IPS-15b (cell line): Measurements from ENCODE around the gene DDX51.

Experiments used
- H3K27me3 ChIP-seq: one replicate; pipeline ENCODE4 v1.6.1; 2013; ENCODE audit warnings: low read length; ENCODE audit not compliant: control insufficient read depth, insufficient read depth
- H3K36me3 ChIP-seq: one replicate; pipeline ENCODE4 v1.6.1; 2013; ENCODE audit warnings: low read length; ENCODE audit not compliant: control insufficient read depth, insufficient read depth
- H3K4me1 ChIP-seq: one replicate; pipeline ENCODE4 v1.6.1; 2013; ENCODE audit warnings: mild to moderate bottlenecking, low read length; ENCODE audit not compliant: control insufficient read depth, insufficient read depth
- H3K4me3 ChIP-seq: one replicate; pipeline ENCODE4 v1.5.1; 2013; ENCODE audit warnings: low read depth, low read length
- H3K9ac ChIP-seq: one replicate; pipeline ENCODE4 v1.6.1; 2013; ENCODE audit warnings: low read depth, mild to moderate bottlenecking, low read length
- H3K9me3 ChIP-seq: one replicate; pipeline ENCODE4 v1.6.1; 2013; ENCODE audit warnings: mild to moderate bottlenecking, low read length; ENCODE audit not compliant: control insufficient read depth, insufficient read depth

Gene DDX51, protein sequence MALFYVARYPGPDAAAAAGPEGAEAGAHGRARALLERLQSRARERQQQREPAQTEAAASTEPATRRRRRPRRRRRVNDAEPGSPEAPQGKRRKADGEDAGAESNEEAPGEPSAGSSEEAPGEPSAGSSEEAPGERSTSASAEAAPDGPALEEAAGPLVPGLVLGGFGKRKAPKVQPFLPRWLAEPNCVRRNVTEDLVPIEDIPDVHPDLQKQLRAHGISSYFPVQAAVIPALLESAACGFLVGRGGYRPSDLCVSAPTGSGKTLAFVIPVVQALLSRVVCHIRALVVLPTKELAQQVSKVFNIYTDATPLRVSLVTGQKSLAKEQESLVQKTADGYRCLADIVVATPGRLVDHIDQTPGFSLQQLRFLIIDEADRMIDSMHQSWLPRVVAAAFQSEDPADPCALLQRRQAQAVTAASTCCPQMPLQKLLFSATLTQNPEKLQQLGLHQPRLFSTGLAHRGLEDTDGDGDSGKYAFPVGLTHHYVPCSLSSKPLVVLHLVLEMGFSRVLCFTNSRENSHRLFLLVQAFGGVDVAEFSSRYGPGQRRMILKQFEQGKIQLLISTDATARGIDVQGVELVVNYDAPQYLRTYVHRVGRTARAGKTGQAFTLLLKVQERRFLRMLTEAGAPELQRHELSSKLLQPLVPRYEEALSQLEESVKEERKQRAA

DNA sequence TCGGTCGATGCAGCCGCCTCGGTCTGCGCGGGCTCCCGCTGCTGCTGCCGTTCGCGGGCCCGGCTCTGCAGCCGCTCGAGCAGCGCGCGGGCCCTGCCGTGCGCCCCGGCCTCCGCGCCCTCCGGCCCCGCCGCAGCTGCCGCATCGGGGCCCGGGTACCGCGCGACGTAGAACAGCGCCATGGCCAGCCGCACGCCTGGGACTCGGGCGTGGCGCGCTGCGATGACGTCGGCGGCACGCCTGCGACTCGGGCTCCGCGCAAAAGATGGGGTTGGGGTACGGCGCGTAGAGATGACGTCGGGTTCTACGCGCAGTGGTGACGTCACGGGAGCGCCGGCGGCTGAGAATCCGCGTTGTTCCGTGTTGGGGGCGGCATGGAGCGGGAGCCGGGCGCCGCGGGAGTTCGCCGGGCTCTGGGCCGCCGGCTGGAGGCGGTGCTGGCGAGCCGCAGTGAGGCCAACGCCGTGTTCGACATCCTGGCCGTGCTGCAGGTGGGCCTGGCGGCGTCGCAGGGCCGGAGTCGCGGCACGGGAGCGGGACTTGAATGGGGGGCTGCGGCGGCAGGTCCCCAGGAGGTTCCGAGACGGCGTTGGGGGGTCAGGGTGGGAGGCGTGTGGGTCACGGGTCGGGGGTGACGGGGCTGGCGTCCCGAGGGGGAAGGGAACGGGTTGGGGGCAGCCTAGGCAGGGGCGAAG is at the start of gene DDX51, which contains the start of gene NOC4L:
TSS of gene DDX51 (minus strand) at position 205 of the 695 bp plus-strand sequence. CDS start at position 182, 23 bp downstream.
TSS of gene NOC4L (plus strand) at position 343 of the 695 bp plus-strand sequence. CDS start at position 375, 32 bp downstream.
- H3K4me1 ChIP-seq: no peaks in the 10 kb centered on the region
- peaks cover 36% of the 10 kb centered on the region for H3K36me3 ChIP-seq
- H3K4me3 ChIP-seq: peak within 1 kb of the TSS; percentile 71
- H3K27me3 ChIP-seq: no peaks in the 10 kb centered on the region
- H3K9ac ChIP-seq: peak within 1 kb of the TSS; percentile 70
- H3K9me3 ChIP-seq: no peaks in the 10 kb centered on the region

DNA sequence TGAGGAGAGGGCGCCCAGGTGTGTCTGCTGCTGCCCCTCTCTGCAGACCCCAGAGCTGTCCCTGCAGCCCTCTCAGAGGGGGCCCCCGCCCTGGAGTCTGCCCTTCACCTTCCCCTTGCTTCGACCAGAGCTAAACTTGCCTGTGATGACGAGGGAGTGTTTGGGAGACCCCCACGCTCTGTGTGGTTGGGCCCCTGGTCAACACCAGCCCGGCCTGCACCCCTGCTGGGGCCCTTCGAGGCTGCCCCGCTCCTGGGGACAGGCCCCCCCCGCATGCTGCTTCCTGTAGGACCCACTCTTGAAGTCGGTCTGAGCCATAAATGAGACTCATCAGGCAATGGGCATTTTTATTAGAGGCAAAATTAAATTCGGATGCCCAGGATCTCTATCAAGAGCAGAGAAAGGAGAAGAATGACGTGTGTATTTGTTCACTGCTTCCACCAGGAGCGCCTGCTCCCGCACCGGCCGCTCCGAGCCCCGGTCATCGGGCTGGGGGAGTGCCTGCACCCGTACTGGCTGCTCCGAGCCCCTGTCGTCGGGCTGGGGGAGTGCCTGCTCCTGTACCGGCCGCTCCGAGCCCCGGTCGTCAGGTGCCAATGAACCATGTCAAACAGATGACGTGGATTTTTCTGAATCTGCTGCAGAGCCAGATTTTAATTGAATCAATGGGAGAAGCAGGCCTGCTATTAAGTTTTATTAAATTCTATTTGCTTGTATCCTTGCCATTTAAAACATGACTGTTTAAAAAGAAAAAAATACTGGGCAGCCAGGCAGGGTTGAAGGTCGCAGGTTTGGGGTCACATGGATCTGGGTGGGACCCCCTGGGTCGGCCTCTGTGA is 47.8 kb upstream of the DDX51 start:
- Histone ChIP-seq H3K4me1 (no peaks in the 10 kb centered on the region), H3K9ac (no peak overlapping the region)

DNA sequence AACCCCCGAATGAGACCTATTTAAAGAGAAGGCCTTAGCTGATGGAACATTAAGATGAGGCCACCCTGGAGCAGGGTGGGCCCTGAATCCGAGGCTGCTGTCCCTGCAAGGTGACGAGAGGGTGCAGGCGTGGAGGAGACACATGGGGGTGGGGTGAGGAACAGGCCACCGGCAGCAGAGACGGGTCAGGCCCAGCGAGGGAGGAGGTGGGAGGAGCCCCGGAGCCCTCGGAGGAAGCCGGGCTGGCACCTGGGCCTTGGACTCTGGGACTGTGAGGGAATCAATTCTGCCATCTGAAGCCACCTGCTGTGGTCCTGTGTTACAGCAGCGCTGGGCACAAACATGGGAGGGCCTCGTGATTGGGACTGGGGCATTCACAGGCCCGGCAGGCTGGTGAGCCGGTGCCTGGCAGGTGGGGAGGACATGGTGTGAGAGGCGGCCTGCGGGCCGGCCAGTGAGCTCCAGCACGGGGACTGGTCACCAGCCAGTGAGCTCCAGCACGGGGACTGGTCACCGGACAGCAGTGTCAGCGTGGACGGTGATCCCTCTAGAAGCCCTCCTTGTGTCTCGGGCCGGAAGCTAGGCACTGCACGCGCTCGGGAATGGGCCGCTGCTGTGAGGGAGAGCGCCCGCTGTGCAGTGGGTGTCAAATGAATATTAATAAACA is 46.8 kb upstream of the DDX51 start:
- H3K36me3 ChIP-seq: no peaks in the 10 kb centered on the region
- H3K9ac ChIP-seq: no peak overlapping the region
- H3K4me3 ChIP-seq: no peak overlapping the region
- no peaks in the 10 kb centered on the region for H3K9me3 ChIP-seq
- H3K27me3 ChIP-seq: peaks cover 14% of the 10 kb centered on the region
- H3K4me1 ChIP-seq: no peaks in the 10 kb centered on the region

More for the DNA sequence above, 47.8 kb upstream of the DDX51 start:
- Histone ChIP-seq H3K9me3 (no peaks in the 10 kb centered on the region), H3K36me3 (no peaks in the 10 kb centered on the region), H3K27me3 (peaks cover 14% of the 10 kb centered on the region), H3K4me3 (no peak overlapping the region)

DNA sequence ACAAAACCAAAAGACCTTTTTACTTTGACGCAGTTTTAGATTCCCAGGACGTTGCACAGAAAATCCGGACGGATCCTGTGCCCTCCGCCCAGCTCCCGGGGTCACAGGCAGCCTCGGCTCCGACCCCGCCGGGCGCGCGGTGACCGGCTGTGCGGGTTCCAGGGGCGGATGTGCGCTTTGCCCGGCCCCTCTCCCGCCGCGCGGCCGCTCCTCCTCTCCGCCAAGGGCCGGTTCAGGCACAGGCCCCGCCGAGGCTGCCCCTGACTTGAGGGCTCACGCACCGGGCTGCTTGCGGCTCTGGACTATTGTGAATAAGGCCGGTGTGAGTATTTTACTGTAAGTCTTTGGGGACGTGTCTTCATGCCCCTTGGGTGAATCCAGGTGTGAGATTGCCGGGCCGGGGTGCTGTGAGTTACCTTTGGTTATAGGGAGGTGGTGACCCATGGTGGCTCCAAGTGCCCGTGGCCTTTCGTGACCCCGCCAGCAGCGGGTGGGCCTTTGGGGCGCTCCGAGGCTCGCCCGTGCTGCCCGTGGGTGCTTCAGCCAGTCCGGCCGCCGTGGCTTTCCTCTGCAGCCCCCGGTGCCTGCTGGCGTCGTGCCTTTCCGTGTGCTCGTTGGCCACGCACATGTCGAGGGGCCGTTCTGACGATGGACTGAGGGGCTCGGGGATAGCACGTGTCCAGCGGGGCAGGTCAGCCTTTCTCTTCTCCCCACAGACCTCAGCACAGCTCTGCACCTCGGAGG is 46.1 kb upstream of the DDX51 start:
- Histone ChIP-seq H3K36me3 (no peaks in the 10 kb centered on the region), H3K9ac (no peak overlapping the region), H3K9me3 (no peaks in the 10 kb centered on the region), H3K27me3 (peaks cover 18% of the 10 kb centered on the region), H3K4me1 (no peaks in the 10 kb centered on the region), H3K4me3 (peak overlapping the region; percentile 60)

DNA sequence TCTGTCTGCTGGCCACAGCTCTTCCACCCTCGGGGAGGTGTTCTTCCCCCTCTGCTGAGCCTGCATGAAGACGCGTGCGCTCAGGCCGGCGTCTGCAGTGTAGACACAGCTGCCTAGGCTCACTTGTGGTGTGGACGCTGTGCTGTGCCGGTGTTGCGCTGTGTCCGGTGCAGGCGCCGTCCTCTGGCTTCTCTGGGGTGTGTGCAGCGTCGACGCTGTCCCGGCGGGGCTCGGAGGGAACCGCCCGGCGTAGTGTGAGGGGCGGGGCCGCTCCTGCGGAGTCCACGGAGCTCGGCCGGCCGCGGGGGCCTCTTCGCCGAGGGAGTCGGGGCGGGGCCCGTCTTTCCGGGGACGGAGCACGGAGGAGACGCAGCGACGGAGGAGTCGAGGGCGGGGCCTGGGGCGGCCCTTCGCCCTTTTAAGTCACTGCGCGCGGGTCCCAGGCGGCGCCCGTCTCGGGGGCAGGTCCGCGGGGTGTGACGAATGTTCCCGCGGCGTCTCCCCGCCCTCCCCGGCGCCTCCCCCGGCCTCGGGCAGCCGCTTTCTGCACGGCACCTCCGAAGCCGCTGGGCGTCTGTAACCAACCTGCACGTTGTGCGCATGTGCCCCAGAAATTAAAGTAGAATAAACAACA is 45.4 kb upstream of the DDX51 start:
- peak overlapping the region; percentile 60 for H3K4me3 ChIP-seq
- H3K36me3 ChIP-seq: no peaks in the 10 kb centered on the region
- H3K9me3 ChIP-seq: no peaks in the 10 kb centered on the region
- no peak overlapping the region for H3K9ac ChIP-seq
- H3K4me1 ChIP-seq: no peaks in the 10 kb centered on the region
- H3K27me3 ChIP-seq: peaks cover 18% of the 10 kb centered on the region

DNA sequence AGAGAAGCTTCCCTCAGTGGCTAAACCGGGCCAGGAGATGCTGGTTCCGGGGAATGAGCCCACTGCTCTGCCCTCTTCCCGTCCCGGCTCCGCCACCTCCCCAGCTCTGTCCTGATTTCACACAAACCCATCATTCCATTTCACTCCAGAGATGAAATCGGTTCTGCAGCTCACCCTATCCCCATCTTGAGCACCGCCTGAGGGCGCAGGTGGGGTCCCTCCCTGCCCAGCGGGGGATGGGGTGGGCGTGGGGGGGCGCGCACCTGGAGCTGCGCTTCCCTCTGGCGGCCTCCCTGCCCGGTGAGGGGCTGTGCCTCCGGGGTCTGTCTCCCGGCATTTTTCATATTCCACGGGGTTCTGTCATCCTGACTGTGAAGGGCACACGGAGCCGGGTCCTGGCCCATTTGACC is 44.8 kb upstream of the DDX51 start:
- peak overlapping the region; percentile 60 for H3K4me3 ChIP-seq
- no peak overlapping the region for H3K9ac ChIP-seq
- H3K9me3 ChIP-seq: no peaks in the 10 kb centered on the region
- H3K36me3 ChIP-seq: no peaks in the 10 kb centered on the region
- H3K27me3 ChIP-seq: peaks cover 22% of the 10 kb centered on the region
- no peaks in the 10 kb centered on the region for H3K4me1 ChIP-seq

DNA sequence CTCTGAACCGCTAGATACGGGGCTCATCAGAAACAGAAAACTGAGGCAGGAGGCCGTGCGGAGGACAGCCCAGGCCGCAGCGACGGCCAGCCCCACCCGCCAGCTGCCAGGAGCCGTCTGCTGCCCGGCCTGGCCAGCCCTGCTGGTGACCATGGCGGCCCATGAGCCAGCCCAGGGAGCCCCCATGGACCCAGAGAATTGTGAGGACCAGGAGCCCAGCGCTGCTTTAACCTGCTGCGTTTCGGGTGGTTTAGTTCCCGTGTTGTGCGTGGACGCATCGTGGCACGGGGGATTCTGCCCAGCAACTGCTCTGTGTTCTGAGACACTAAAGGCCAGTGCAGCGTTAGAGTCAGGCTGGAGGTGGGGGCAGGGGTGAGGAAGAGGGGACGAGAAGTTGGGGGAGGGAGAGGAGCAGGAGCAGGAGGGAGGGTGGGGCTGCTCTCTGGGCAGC is 44.4 kb upstream of the DDX51 start:
- Histone ChIP-seq H3K9ac (no peak overlapping the region), H3K9me3 (no peaks in the 10 kb centered on the region), H3K36me3 (no peaks in the 10 kb centered on the region), H3K4me3 (no peak overlapping the region), H3K27me3 (peaks cover 26% of the 10 kb centered on the region), H3K4me1 (no peaks in the 10 kb centered on the region)

DNA sequence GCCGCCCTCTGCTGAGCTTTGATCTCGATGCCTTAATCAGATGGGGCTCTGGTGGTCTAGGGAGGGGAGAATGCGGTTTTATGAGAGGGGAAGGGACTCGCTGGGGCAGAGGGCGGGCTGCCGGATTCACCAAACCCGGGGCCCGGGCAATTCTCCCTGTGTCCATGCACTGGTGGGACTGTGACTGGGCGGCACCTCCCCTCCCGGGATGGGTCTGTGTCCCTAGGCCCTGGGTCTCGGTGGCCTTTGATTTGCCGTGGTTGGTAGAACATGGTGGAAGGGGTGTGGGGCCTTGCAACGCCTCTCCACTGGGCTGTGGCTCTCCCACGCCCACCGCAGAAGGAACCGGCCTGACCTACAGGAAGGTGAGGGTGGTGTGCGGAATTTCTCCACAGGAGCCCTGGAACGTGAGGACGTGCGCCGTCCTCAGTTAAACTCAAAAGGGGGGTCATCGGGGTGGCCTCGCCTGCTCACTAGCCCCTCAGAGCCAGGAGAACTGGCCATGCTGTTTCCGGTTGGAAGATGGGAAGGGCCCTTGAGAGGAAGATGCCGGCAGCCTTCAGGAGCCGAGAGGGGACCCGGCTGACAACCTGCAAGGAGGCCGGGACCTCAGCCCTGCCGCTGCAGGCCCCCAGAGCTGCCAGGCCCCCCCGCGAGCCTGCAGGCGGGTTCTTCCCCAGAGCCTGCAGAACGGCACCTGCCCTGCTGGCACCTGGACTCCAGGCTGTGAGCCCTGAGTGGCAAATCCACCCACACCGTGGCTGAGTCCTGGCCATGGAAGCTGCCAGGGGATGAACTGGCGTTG is 43.7 kb upstream of the DDX51 start:
- Histone ChIP-seq H3K36me3 (no peaks in the 10 kb centered on the region), H3K4me1 (no peaks in the 10 kb centered on the region), H3K27me3 (peaks cover 31% of the 10 kb centered on the region), H3K9me3 (no peaks in the 10 kb centered on the region), H3K9ac (no peak overlapping the region), H3K4me3 (no peak overlapping the region)

DNA sequence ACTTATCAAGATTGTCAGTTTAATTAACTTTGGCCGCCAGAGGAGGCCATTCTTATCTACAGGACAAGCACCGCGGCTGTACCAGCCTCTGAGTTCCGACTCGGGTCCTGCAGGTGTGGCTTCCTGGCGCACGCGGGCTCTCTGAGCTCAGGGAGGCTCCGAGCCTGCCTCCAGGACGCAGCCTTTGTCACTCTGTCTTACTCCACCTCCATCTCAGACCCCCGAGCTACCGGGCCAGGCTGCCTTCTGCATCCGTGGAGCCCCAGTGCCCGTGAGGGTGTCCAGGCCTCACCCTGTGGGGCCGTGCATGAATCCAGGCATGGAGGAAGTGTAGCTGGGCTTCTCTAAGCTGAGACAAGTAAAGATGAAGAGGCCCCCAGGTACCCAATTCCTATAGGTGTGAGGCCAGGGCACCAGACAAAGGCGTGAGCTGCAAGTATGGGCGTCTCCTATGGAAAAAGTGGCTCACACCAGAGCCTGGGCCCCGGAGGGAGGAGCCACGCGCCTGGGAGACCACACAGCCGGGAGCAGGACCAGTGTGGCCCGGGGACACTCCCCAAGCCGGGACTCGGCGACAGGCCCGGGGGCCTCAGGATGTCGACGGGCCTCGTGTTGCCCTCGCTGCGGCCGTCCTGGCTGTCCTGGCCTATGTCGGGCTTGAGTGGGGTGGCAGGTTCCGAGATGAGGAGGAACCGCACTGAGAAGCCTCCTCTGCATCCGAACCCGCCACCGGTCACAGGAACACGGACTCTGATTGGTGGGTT is 42.9 kb upstream of the DDX51 start:
- Histone ChIP-seq H3K36me3 (no peaks in the 10 kb centered on the region), H3K4me1 (no peaks in the 10 kb centered on the region), H3K4me3 (no peak overlapping the region), H3K9ac (no peak overlapping the region), H3K9me3 (no peaks in the 10 kb centered on the region), H3K27me3 (peaks cover 37% of the 10 kb centered on the region)
